Stimulated activated CD4-positive, alpha-beta T cell treated with anti-CD3 and anti-CD28 coated beads, Interleukin-1b, Interleukin-23, amount 100 ng/mL, for 24 hours (primary cell): ENCODE results near the gene FHIT.
"Not testable (repeated sequence)": the region's sequence is repeated elsewhere in the genome, so short reads cannot be mapped to it uniquely, and the experiment has no call there.

Experiments
- DNase-seq, 4 experiments: peaks; one replicate each; pipeline ENCODE4 v3.0.0-alpha.2; 2020; ENCODE audit warnings: low read depth in 4 of 4, low spot score in 1 of 4

FHIT gene

DNA sequence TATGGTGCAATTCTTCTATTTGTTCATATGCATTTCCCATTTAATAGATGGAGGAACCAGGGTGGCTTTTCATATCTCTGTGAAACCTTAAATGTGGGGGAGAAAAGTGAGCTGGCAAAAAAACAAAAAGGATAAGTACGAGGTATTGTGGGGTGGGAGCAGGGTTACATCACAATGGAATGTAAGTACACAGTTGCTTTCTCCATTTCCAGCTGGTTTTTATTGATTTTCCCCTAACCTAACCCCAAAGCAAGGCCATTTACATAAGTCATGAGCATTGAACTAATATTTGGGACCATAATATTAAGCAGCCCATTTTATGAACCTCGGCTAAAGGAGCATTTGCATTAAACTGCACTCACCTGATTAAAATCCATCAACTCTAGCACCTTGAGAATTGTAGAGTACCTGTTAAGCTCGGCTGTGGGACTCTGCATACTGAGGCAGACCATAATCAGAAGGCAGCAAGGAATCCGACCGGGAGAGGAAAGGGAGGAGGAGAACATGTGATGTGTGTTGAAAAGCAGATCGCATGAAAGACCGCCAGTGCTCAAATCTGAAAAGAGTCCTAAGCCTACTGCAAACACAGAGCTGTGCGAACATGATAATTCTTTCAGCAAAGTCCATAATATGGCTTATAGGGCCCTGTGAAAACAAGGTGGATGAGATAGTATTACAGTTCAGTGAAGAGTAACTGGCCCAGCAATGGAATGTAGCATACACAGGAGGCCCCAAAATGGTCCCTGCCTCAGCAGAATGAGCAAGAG is 513.4 kb downstream of the FHIT start:
- DNase-seq, result no peak

DNA sequence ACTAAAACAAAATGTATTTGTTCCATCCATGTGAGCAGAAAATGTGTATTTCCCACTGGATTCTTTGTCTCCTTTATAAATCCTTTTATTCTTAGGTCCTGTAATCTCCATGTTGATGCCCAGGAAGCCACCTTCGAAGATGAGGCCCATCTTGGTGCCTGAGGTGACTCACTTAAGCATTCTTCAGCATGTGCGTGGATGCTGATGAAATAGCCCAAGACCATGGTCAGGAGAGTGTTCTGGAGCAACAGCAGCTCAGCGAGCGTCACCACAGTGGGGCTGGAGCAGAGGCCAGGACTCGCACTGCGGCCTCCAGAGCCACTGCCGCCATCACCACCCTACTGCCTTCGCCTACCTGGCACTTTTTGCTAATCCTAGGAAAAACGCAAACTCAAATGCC is 520.9 kb downstream of the FHIT start:
- no peak for DNase-seq

DNA sequence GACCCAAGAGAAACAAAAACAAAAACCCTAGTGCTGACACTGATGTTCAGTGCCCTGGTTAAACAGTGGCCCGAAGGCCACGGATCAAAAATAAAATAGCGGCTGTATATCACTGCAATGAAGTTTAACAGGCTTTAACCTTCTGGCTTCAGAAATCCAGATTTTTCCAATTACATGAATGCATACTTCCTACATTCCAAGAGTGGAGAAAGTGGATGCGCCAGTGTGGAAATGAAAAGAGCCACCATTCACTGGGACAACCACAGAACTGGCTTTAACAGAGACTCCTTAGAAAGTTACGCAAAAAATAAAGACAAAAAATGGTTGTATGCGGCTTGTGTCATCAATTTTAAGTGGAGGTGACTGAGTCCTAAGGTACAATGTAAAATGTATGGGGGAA is 522.2 kb downstream of the FHIT start:
- no peak for DNase-seq

- no peak for DNase-seq
Observed at GRCh38 chr3:60728006-60728405, 523.2 kb downstream of the FHIT start.

DNA sequence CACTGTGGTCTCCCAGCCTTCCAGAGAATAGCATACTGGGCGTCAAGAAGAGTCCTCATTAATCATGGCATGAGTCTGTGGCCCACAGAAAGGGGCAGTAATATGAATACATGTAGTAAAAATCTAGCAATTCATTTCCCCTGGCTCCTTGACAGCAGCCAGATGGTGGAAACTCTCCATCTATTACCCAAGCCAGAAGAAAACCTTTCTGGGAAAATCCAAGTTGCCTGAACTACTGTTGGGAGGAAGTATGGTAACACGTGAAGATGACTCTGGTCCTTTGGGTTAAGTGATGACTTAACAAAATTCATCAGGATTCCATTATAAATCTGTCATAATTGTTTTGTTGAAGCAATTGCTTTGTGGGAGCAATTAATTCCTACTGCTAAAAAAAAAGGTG is 530.5 kb downstream of the FHIT start:
- DNase-seq, result no peak

DNA sequence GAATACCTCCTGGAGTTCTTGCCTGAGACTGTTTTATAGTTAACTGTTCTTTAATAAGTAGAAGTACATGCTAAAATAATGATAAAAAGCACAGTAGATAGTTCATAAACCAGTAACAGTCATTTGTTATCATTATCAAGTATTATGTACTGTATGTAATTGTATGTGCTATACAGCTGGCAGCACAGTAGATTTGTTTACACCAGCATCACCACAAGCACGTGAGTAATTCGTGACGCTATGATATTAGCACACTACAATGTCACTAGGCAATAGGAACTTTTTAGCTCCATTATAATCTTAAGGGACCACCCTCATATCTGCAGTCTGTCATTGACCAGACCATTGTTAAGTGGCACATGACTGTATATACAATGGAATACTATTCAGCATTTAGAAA is 534.7 kb downstream of the FHIT start:
- DNase-seq, result no peak

- DNase-seq, result no peak
Observed at GRCh38 chr3:60708191-60708975, 542.9 kb downstream of the FHIT start.

- no peak for DNase-seq
Observed at GRCh38 chr3:60707452-60708020, 543.7 kb downstream of the FHIT start.

GRCh38 chr3:60703956-60704736 is 547.1 kb downstream of the FHIT start:
- no peak for DNase-seq

- no peak for DNase-seq
Observed at GRCh38 chr3:60703008-60703407, 548.2 kb downstream of the FHIT start.

DNA sequence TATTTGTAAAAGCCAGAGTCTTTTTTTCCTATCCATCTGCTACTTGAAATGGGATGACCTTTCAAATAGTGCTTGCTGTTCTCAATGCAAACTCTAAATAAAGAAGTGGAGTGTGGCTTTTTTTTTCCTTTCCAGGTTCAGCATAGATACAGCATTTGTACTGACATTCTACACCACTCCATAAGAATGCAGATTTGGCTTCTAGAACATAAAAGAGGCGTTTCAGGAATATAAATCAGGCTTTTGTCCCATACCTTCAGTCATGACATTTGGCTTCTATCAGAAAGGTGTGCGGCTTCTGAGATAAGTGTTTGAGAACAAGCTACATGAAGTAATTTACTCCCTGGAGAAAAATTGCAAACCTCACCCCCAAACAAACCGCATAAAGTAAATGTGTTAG is 553.1 kb downstream of the FHIT start:
- DNase-seq, result no peak

DNA sequence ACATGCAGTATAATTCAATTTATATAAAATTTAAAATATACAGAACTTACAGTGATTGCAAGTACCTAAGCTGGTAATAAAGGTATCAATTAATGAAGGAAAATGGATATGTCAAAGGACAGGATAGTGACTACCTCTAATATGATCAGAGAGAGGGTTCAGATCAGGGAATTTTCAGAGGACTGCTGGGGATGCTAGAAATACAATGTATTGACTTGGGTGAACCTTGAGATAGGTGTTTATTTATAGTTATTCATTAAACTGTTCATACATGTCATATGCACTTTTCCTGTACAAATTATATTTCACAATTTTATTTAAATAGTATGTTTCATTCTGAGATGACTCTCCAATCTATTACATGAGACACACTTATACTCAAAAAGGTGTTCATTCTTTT is 554.1 kb downstream of the FHIT start:
- DNase-seq, result no peak

DNA sequence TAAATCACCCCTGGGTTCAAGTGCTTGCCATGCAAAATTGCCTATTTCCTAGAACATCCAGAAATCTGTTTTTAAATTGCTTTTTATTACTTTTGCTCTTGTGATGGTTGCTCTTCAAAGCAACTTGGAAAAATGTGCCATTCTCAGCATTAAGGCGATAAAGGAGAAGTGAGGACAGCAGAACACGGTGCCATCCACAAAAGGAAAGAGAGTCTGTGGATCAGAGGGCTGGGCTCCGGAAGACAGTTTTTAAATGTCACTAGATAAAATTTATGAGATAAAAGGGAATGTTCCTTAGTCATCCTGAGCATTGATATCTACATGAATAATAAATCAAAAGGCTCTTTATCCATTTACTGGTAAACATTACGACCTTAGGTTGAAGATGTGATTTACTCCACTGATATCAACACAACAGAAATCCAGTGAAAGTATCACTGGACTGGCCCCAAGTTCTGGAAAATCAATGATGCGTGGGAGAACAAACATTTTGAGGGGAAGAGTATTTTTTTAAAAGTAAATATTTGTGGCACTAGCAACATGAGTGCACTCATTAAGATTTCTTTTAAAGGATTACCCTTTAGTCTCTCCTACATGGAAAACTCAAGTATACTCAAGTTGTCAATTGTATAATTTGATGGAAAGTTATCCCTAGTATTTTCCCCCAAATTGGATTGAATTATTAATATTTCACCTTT is 554.7 kb downstream of the FHIT start:
- no peak for DNase-seq

DNA sequence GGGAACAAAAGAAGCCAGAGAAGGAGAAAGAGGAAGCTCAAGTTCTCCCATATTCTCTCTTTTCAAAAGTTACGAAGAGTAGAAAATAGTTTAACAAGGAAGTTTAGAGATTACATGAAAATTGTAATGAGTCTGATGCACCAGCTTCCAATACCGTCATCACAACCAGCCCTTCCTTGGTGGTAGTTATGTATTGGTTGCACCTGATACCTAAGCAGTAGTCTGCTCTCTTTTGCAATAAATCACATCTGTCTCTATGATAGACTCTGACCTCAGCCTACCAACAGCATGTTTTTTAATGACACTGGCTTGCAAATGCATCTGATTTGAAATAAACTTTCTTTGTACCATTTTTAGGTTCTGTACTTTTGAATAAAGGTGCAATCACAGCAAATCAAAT is 575.8 kb downstream of the FHIT start:
- DNase-seq, result no peak

GRCh38 chr3:60674870-60675269 is 576.4 kb downstream of the FHIT start:
- DNase-seq, result no peak

DNA sequence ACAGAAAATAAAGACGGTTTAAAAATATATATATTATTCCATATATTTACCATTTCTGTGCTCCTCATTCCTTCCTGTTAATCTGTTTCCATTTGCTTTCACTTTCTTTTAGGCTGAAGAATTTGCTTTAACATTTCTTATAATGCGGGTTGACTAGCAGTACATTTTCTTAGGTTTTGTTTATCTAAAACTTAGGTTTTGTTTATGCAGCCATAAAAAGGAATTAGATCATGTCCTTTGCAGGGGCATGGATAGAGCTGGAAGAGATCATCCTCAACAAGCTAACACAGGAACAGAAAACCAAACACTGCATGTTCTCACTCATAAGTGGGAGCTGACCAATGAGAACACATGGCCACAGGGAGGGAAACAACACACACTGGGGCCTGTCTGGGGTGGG is 578.1 kb downstream of the FHIT start:
- DNase-seq, result no peak

GRCh38 chr3:60672337-60672736 is 578.9 kb downstream of the FHIT start:
- DNase-seq, result not testable (repeated sequence)

DNA sequence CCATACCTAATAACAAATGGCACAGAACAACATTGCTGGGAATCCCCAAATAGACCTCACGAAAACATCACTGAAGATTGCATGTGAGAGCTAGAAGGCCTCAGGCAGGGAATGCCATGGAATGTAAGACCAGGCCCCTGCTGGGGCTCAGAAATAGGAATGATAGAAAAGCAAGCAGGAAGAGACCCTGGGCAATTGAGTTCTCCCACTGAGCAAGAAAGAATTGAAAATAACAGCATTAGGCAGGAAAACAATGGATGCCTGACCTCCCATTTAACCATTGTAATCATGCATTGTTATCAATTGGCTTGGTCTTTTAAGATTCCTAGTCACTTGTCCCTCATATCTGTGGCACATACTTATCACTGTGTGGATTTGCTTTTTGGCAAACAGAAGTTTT is 581.6 kb downstream of the FHIT start:
- DNase-seq, result no peak

DNA sequence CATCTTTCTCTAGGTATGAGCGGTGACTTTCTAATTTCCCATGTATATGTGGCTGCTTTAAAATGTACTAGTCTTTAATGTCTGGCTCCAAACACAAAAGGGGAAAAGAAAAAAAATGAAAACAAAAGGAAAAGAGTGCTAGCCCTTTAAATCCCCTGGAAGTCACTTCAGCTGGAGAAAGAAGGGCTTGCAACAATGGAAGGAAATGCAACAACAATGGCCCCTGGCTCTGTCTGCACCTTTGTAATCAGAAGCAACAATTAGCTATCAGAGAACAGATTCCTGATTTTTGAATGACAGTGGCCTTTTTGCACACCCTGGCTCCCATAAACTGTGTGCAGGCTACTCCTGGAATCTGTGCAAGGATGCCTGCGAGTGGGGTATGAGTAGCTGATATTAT is 591.2 kb downstream of the FHIT start:
- DNase-seq, result no peak

DNA sequence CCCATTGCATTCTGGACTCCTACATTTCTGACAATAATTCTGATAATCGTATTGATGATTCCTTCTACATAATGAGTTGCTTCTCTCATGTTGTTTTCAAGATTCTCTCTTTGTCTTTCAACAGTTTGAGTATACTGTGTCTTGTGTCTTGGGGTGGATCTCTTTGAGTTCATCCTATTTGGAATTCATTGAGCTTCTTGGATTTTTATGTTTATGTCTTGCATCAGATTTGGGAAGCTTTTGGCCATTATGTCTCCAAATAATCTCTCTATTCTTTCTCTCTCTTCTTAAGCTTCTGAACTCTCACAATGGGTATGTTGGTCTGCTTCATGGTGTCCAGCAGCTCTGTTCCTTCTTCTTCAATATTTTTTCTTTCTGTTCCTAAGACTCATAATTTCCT is 592.2 kb downstream of the FHIT start:
- DNase-seq, result no peak

DNA sequence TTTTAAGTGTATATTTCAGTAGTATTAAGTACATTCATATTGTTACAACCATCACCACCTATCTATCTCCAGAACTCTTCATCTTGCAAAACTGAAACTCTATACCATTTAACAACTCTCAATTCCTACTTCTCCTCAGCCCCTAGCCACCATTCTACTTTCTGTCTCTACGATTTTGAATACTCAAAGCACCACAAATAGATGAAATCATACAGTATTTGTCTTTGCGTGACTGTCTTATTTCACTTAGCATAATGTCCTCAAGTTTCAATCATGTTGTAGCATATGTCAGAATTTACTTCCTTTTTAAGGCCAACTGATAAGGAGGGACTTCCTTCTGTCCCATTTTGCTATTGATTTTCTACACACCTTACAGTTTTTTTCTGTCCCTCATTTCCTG is 593.3 kb downstream of the FHIT start:
- no peak for DNase-seq
